HG03432 (cell line): ENCODE measurements around the gene RAD9A.

Experiments
- ATAC-seq: cut with Tn5 transposase; IDR thresholded peaks from one replicate; pipeline ENCODE4 v1.9.1; 2021; ENCODE audit warnings: mild to moderate bottlenecking, moderate library complexity; ENCODE audit not compliant: unreplicated experiment

The RAD9A gene

GRCh38 chr11:67356864-67357561, 34.8 kb upstream of the RAD9A start:
- ATAC-seq = no peak

DNA sequence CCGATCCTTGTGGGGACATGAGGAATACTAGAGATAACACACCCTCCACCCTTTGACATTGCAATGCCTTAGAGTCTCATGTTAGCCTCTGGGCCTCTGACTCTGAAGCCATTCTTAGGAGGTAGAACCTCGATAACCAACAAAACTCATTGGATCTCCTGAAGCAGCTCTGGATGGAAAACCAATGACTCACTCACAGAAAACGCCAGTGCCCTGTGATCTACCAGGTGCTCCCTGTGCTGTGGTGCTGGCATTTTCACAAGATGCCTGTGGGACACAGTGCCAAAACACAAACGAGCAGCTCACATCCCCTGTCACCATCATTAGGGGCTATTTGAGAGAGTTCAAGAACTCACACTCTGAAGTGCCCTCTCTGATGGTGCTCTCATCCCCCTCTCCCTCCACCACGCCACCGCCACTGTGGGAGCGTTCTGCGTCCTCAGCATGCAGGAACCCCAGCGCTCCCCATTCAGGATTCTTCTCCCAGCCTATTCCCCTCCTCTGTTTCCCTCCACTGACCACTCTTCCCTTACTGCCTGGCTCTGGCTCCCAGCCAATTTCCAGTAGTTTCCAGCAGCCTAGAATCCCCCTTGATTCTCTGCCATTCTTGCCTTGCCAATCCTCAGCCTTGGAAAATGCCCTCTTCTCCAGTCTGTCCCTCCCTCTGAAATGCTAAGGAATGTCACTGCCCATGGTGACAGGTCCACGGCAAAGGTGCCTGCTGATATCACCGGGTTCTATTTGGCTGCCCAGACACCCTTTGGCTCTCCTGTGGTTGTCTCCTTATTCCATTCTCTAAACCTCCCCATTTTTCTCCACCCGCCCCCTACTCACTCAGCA, 33.7 kb upstream of the RAD9A start:
- ATAC-seq = no peak

- ATAC-seq = no peak
Observed at GRCh38 chr11:67364169-67364568, 27.6 kb upstream of the RAD9A start.

- ATAC-seq = no peak
Observed at GRCh38 chr11:67364783-67365722, 26.7 kb upstream of the RAD9A start.

DNA sequence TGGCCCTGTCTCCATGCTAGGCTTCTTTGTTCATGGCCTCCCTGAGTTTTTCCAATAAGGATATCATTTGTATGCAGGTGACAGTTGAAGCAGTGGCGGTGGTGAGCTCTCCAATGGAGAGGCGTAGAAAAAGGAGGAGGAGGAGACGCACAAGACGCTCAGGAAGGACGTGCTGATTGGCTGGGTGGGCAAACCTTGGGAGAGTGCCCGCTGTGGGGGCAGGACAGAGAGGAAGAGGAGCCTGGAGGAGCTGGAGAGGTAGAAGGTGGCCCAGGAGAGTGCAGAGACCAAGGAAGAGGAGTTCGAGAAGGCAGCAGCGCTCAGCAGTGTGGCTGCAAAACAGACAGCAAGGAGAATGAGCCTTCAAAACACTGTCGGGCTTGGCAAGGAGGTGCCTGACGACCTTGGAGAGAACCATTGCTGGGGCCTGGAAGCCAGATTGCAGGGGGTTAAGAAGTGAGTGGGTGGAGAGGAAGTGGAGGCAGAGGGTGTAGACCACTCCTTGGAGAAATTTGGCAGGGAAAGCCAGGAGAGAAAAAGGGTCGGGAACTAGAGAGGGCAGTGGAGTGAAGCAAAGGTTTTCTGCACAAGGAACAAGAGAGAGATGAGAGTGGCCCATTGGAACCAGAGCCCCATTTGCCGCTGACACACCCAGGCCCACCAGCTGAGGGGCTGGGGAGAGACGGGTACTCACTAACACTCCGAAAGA, 25.9 kb upstream of the RAD9A start:
- ATAC-seq = no peak

DNA sequence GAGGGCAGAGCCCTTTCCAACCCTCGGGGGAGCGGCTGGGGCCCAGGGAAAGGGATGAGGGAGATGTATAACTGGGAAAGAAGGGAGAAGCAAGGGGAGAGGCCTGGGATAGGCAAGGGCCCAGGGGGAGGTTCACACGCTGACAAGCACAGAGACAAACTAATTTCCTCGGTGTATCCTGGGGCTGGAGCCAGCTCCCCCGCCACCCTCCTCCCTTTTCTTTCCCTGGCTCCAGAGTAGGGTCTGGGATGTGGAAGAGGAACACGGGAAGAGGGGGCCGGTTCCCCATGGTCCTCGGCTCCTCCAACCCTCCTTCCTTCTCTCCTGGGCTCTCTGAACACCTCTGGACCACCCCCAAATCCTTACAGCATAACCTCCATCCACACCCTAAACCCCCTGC, 25.2 kb upstream of the RAD9A start:
- no peak for ATAC-seq

DNA sequence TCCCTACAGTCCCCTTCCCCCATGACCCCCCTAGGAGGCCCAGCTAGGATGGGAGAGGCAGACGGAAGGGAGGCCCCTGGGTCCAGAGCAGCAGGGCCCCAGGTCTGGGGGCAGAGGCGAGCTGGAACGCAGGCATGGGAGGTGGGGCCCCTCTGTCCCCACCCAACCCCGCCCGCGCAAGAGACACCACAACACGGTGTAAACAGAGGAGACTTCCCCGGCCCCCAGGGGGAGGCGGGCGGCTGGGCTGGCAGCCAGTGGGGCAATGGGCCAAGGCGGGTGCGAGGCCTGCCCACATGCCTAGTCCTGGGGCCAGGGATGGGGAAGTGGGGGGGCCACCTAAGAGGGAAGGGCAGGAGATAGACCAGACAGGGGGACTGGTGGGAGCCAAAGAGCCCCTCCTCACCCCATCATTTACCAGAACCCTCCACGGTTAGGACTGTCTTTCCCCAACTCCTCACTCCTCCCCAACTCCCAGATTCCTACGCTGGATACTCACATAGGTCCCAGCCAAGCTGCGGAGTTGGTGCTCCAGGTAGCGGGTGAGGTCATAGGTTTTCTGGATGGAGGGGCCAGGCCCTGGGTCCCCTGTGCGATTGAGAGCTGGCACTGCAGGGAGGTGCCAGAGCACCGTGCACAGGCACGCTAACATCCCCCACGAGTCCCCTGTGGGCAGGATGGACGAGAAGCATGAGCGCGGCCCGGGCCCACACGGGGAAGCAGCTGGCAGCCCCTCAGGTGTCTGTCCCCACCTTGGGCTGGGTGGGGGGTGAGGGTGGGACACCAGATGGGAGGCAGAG, 24.6 kb upstream of the RAD9A start:
- ATAC-seq = no peak

GRCh38 chr11:67367761-67368227, 24.0 kb upstream of the RAD9A start:
- ATAC-seq = no peak

DNA sequence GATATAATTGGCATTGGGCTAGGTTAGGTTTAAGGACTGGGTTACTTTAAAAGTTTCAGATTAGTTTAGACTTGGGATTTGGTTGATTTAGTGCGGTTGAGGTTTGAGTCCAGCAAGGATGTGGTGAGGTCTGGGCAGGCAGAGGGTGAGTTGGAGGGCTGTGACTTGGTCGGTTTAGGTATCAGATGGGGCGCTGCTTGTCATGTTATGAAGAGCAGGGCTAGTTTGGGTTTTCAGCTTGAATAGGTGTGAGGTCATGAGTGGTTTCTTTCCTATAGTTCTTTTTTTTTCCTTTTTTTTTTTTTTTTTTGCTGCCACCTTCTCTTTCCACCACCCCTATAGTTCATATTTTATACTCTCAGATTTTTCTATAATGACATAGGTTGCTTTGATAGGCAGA, 23.2 kb upstream of the RAD9A start:
- no peak for ATAC-seq

- no peak for ATAC-seq
Observed at GRCh38 chr11:67369275-67369674, 22.5 kb upstream of the RAD9A start.

GRCh38 chr11:67369801-67370284, 21.9 kb upstream of the RAD9A start:
- no peak for ATAC-seq

GRCh38 chr11:67370351-67371076, 21.3 kb upstream of the RAD9A start:
- ATAC-seq = no peak

- no peak for ATAC-seq
Observed at GRCh38 chr11:67371189-67371910, 20.4 kb upstream of the RAD9A start.

GRCh38 chr11:67371911-67372320, 19.9 kb upstream of the RAD9A start:
- no peak for ATAC-seq

DNA sequence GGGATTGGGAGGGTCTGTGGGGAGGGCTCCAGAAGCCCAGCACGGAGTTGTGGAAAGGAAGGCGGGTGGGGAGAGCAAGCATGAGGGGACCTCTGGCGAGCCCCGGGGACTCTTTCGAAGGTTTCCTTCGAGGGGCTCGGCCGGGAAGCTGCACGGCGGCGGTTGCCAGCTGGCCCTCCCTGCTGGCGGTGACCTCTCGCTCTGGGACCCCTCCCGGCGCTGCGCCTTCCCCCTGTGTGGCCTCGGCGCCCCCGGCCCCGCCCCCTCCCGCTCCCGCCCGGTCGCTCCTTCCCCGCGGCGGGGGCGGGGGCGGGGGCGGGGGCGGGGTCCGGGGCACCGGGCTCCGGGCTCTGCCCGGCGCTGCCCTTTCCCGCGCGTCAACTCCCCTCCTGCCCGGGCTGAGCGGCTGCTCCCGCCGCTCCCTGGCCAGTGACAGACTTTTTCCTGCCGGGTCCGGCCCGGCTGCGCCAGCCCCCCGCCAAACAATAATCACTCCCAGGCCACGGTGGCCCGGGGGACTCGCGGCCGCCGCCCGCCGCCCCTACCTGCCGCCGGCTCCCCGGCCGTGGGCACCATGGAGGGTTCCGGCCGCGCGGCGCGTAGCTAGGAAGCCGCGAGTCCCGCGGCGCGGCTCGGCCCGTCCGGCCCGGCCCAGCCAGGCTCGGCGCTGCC, 19.3 kb upstream of the RAD9A start:
- no peak for ATAC-seq

DNA sequence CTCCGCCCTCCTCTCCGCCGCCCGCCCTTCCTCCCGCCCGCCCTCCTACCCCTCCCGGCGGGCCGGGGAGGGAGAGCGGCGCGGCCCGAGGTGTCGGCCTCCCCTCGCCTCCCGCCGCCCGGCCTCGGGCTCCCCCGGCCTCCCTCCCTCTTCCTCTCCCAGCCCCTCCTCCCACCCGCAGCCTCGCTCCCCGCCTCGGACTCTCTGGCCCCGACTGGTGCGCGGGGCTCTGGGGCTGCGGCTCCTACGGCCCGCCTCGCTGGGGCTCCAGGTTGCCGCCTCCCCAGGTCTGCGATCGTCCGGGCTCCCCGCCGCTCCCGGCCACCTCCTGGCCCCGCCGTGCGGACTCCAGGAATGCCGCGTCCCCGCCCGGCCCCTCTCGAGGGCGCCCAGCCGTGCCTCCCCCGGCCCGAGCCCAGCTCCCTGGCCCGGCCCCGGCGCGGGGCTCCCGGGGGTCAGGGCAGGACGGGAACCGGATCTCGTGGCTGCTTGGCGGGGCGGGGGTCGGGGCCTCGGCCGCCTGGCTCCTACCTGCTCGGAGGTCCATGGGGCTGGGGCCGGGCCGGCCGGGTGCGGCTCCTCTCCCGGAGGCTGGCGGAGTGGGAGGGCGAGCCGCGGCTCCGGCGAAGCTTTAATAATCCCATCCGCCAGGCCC, 18.7 kb upstream of the RAD9A start, which contains the start of gene CLCF1:
TSS of gene CLCF1 (minus strand) at position 606 of the 655 bp plus-strand sequence. CDS start at position 547, 59 bp downstream.
- no peak for ATAC-seq
